ENCODE results near the gene KRAS.

- TF ChIP-seq CTCF (optimal IDR thresholded peaks at IDR 0.05 in 1 of 3, IDR thresholded peaks at IDR 0.05 in 1 of 3, conservative IDR thresholded peaks at IDR 0.05 in 1 of 3; ENCODE audit: extremely low read depth in 1 of 3, insufficient read depth in 2 of 3, low read length in 3 of 3) (no peak), EZH2 (IDR thresholded peaks at IDR 0.05; ENCODE audit: low read length) (no peak)
Observed at GRCh38 chr12:25194214-25194613, 56.5 kb downstream of the KRAS start.
